Stimulated activated naive CD8-positive, alpha-beta T cell treated with anti-CD3 and anti-CD28 coated beads, Interleukin-15, Interleukin-2, amounts not matched to agents 100 ng/mL and 50 ng/mL, for 24 hours (primary cell): ENCODE results near the gene C1orf232.
A peak's percentile ranks its signal among the peaks of the same experiment; 100 is the strongest.

Source experiments
- H3K27ac Mint-ChIP-seq: one replicate; pipeline ENCODE4 v1.8.0; 2021; ENCODE audit warnings: mild to moderate bottlenecking, mixed read lengths
- H3K27me3 Mint-ChIP-seq: one replicate; pipeline ENCODE4 v1.8.0; 2021; ENCODE audit warnings: mixed read lengths
- H3K36me3 Mint-ChIP-seq: one replicate; pipeline ENCODE4 v1.8.0; 2021; ENCODE audit warnings: low read depth, mixed read lengths
- H3K4me1 Mint-ChIP-seq: one replicate; pipeline ENCODE4 v1.8.0; 2021; ENCODE audit warnings: low read depth, mixed read lengths
- H3K4me3 Mint-ChIP-seq: one replicate; pipeline ENCODE4 v1.8.0; 2021; ENCODE audit warnings: mild to moderate bottlenecking, mixed read lengths
- H3K9me3 Mint-ChIP-seq: one replicate; pipeline ENCODE4 v1.8.0; 2021; ENCODE audit warnings: mixed read lengths

The C1orf232 gene

GRCh38 chr1:26164861-26165842 lies 3.6 kb downstream of the C1orf232 start:
- Mint-ChIP-seq H3K36me3 (peaks cover under 1% of the 10 kb centered on the region), H3K4me3 (peak overlapping the region; percentile 30), H3K27ac (no peak overlapping the region), H3K9me3 (no peaks in the 10 kb centered on the region), H3K4me1 (peaks cover 6% of the 10 kb centered on the region), H3K27me3 (peaks cover 22% of the 10 kb centered on the region)

- H3K27me3 Mint-ChIP-seq: peaks cover 27% of the 10 kb centered on the region
- peak overlapping the region; percentile 30 for H3K4me3 Mint-ChIP-seq
- H3K9me3 Mint-ChIP-seq: no peaks in the 10 kb centered on the region
- no peak overlapping the region for H3K27ac Mint-ChIP-seq
- peaks cover 6% of the 10 kb centered on the region for H3K4me1 Mint-ChIP-seq
- H3K36me3 Mint-ChIP-seq: no peaks in the 10 kb centered on the region
These were observed 4.5 kb downstream of the C1orf232 start for GRCh38 chr1:26164036-26164860.

- peaks cover 6% of the 10 kb centered on the region for H3K4me1 Mint-ChIP-seq
- no peaks in the 10 kb centered on the region for H3K36me3 Mint-ChIP-seq
- H3K4me3 Mint-ChIP-seq: peak overlapping the region; percentile 45
- H3K27me3 Mint-ChIP-seq: peaks cover 31% of the 10 kb centered on the region
- no peak overlapping the region for H3K27ac Mint-ChIP-seq
- H3K9me3 Mint-ChIP-seq: no peaks in the 10 kb centered on the region
These were observed 5.1 kb downstream of the C1orf232 start for GRCh38 chr1:26163684-26164035.

GRCh38 chr1:26162220-26162709 lies 6.5 kb downstream of the C1orf232 start:
- Mint-ChIP-seq H3K9me3 (no peaks in the 10 kb centered on the region), H3K4me1 (peaks cover 6% of the 10 kb centered on the region), H3K27ac (no peak overlapping the region), H3K36me3 (no peaks in the 10 kb centered on the region), H3K27me3 (peaks cover 40% of the 10 kb centered on the region), H3K4me3 (peak overlapping the region; percentile 61)

- peaks cover 6% of the 10 kb centered on the region for H3K4me1 Mint-ChIP-seq
- peak overlapping the region; percentile 61 for H3K4me3 Mint-ChIP-seq
- no peak overlapping the region for H3K27ac Mint-ChIP-seq
- H3K36me3 Mint-ChIP-seq: no peaks in the 10 kb centered on the region
- peaks cover 42% of the 10 kb centered on the region for H3K27me3 Mint-ChIP-seq
- no peaks in the 10 kb centered on the region for H3K9me3 Mint-ChIP-seq
These were observed 7.1 kb downstream of the C1orf232 start for GRCh38 chr1:26161415-26162219.

GRCh38 chr1:26160527-26161414 lies 8.0 kb downstream of the C1orf232 start:
- no peak overlapping the region for H3K27ac Mint-ChIP-seq
- H3K27me3 Mint-ChIP-seq: peaks cover 43% of the 10 kb centered on the region
- H3K4me1 Mint-ChIP-seq: peaks cover 6% of the 10 kb centered on the region
- H3K4me3 Mint-ChIP-seq: peak overlapping the region; percentile 48
- no peaks in the 10 kb centered on the region for H3K9me3 Mint-ChIP-seq
- no peaks in the 10 kb centered on the region for H3K36me3 Mint-ChIP-seq

- H3K36me3 Mint-ChIP-seq: no peaks in the 10 kb centered on the region
- no peaks in the 10 kb centered on the region for H3K9me3 Mint-ChIP-seq
- H3K27me3 Mint-ChIP-seq: peaks cover 45% of the 10 kb centered on the region
- no peak overlapping the region for H3K27ac Mint-ChIP-seq
- H3K4me1 Mint-ChIP-seq: peaks cover 6% of the 10 kb centered on the region
- no peak overlapping the region for H3K4me3 Mint-ChIP-seq
These were observed 9.1 kb downstream of the C1orf232 start for GRCh38 chr1:26159743-26160039.

GRCh38 chr1:26158908-26159742 lies 9.6 kb downstream of the C1orf232 start, which contains the start of gene FAM110D:
TSS of gene FAM110D (plus strand) at chr1:26159079. CDS start at chr1:26161292, 2,213 bp downstream.
- Mint-ChIP-seq H3K27me3 (peaks cover 44% of the 10 kb centered on the region), H3K4me3 (no peak within 1 kb of the TSS), H3K27ac (no peak within 1 kb of the TSS), H3K36me3 (no peaks in the 10 kb centered on the region), H3K9me3 (no peaks in the 10 kb centered on the region), H3K4me1 (peaks cover 6% of the 10 kb centered on the region)

GRCh38 chr1:26158271-26158907 lies 10.4 kb downstream of the C1orf232 start:
- Mint-ChIP-seq H3K4me3 (no peak overlapping the region), H3K36me3 (no peaks in the 10 kb centered on the region), H3K27me3 (peaks cover 39% of the 10 kb centered on the region), H3K9me3 (no peaks in the 10 kb centered on the region), H3K4me1 (peaks cover 6% of the 10 kb centered on the region), H3K27ac (no peak overlapping the region)

- Mint-ChIP-seq H3K36me3 (no peaks in the 10 kb centered on the region), H3K4me3 (no peak overlapping the region), H3K27ac (no peak overlapping the region), H3K9me3 (no peaks in the 10 kb centered on the region), H3K27me3 (peaks cover 32% of the 10 kb centered on the region), H3K4me1 (no peaks in the 10 kb centered on the region)
These were observed 12.3 kb downstream of the C1orf232 start for GRCh38 chr1:26156285-26157038.

GRCh38 chr1:26155370-26156284 lies 13.1 kb downstream of the C1orf232 start:
- no peaks in the 10 kb centered on the region for H3K36me3 Mint-ChIP-seq
- no peaks in the 10 kb centered on the region for H3K9me3 Mint-ChIP-seq
- H3K27ac Mint-ChIP-seq: no peak overlapping the region
- H3K27me3 Mint-ChIP-seq: peaks cover 28% of the 10 kb centered on the region
- no peak overlapping the region for H3K4me3 Mint-ChIP-seq
- H3K4me1 Mint-ChIP-seq: no peaks in the 10 kb centered on the region
